Transverse colon (tissue), 4 donors: ENCODE measurements around the gene EML3. TPM values are rescaled to one million over a fixed set of nuclear protein-coding genes. Genes with fewer than 3 reads are reported as not detected.
A peak's percentile ranks its signal among the peaks of the same experiment; 100 is the strongest.

Experiments
- DNase-seq: peaks from one replicate; pipeline ENCODE4 v3.0.0-alpha.2; 2019
- H3K27ac ChIP-seq, 4 donors: fragments of 200-600 bp; sonication (generic); 2 replicates each; pipeline ENCODE4 v1.5.1; 2016 to 2018; ENCODE audit warnings: inconsistent platforms in 4 of 4
- H3K27me3 ChIP-seq: fragments of 200-600 bp; sonication (generic); 2 replicates; pipeline ENCODE4 v1.5.1; 2017; ENCODE audit warnings: inconsistent platforms
- H3K36me3 ChIP-seq, 4 donors: fragments of 200-600 bp; sonication (generic); 2 replicates each; pipeline ENCODE4 v1.5.1; 2017 to 2019; ENCODE audit warnings: inconsistent platforms in 4 of 4
- H3K4me1 ChIP-seq, 4 donors: fragments of 200-600 bp; sonication (generic); 2 replicates each; pipeline ENCODE4 v1.5.1; 2017 to 2020; ENCODE audit warnings: inconsistent platforms in 4 of 4
- H3K4me3 ChIP-seq, 4 donors: fragments of 200-600 bp; sonication (generic); 1 replicate in 1 of 4; 2 replicates in 3 of 4; pipeline versions ENCODE4 v1.5.1 to v1.6.1; 2017 to 2019; ENCODE audit warnings: inconsistent platforms in 4 of 4
- H3K9me3 ChIP-seq, 2 donors: fragments of 200-600 bp; sonication (generic); 2 replicates each; pipeline ENCODE4 v1.5.1; 2017 to 2019; ENCODE audit warnings: inconsistent platforms in 2 of 2
- CTCF ChIP-seq, 5 experiments: fragments of 200-600 bp in 3 of 5; fragments of 450-650 bp in 2 of 5; sonication (generic) in 3 of 5; IDR thresholded peaks; 1 replicate in 2 of 5; 2 replicates in 3 of 5; pipeline ENCODE4 v1.5.1; 2016 to 2017; ENCODE audit warnings: antibody characterized with exemption in 5 of 5, inconsistent platforms in 3 of 5, mild to moderate bottlenecking in 2 of 5, moderate library complexity in 1 of 5
- EP300 ChIP-seq: sonication (generic); formaldehyde crosslinking; IDR thresholded peaks from one replicate; pipeline ENCODE4 v1.6.1; 2017; ENCODE audit warnings: antibody characterized with exemption, low read depth
- POLR2A ChIP-seq: fragments of 450-650 bp; IDR thresholded peaks from one replicate; pipeline ENCODE4 v1.6.1; 2016; ENCODE audit warnings: antibody characterized with exemption, mild to moderate bottlenecking, moderate library complexity
- POLR2AphosphoS5 ChIP-seq, 3 donors: sonication (generic); formaldehyde crosslinking; IDR thresholded peaks; one replicate each; pipeline ENCODE4 v1.6.1; 2016; ENCODE audit warnings: antibody characterized with exemption in 3 of 3
- WGBS, 2 donors: methylation state at CpG; one replicate each; pipeline ENCODE4 v1.1.5; 2018; ENCODE audit warnings: low coverage in 1 of 2; 5-methylcytosine and 5-hydroxymethylcytosine counted together
- in situ Hi-C, 4 donors: fragments of 200-750 bp; cut with MboI; loops; one replicate each; pipeline versions ENCODE4 v1.15.0 to v1.15.1; 2017; ENCODE audit warnings: low sequenced_read_pairs in 3 of 4, low pct_ligation_motif_present in 1 of 4, low pct_unique_long_range_greater_than_20kb in 1 of 4
- intact Hi-C: fragments of 100-400 bp; cut with DNase I; formaldehyde crosslinking; loops from one replicate; pipeline ENCODE4 v1.15.1; 2023; ENCODE audit warnings: low total_unique reads
- total RNA-seq, 4 donors: library from RNA; depleted of rRNA; stranded (reverse); fragments of >200 nt; gene quantifications; one replicate each; pipeline ENCODE4 v1.1.0, GENCODE V29; 2016

The EML3 gene
- total RNA-seq, 4 donors from 2014 or later, result 35.0 to 61.1 (median 44.9) TPM

GRCh38 chr11:62580959-62581715 is 31.4 kb downstream of the EML3 start:
- no peak for DNase-seq
- no peak overlapping the region for H3K4me3 ChIP-seq
- no peak overlapping the region for H3K27ac ChIP-seq
- in situ Hi-C loops, result loop anchor here in 1 of 4 donors (25.0 kb wide), 1 partner anchor 281 kb away; no protein-coding TSS in a partner anchor
- no peak for TF ChIP-seq CTCF (IDR thresholded peaks at IDR 0.05)
- no peak for TF ChIP-seq POLR2AphosphoS5 (IDR thresholded peaks at IDR 0.05)
- TF ChIP-seq EP300, result no peak
- TF ChIP-seq POLR2A, result no peak
- no peaks in the 10 kb centered on the region for H3K27me3 ChIP-seq
- 94% methylated on average over 18 of the region's 18 CpGs; no CpG with 5 or more reads in 1 of the 2 donors for WGBS, 2 donors
- H3K9me3 ChIP-seq, result no peaks in the 10 kb centered on the region
- peaks cover 0 to 22% (median 2%) of the 10 kb centered on the region in 4 donors for H3K36me3 ChIP-seq
- H3K4me1 ChIP-seq, result peaks cover 0 to 11% (median 10%) of the 10 kb centered on the region in 4 donors
- intact Hi-C loops, result no loop called here

DNA sequence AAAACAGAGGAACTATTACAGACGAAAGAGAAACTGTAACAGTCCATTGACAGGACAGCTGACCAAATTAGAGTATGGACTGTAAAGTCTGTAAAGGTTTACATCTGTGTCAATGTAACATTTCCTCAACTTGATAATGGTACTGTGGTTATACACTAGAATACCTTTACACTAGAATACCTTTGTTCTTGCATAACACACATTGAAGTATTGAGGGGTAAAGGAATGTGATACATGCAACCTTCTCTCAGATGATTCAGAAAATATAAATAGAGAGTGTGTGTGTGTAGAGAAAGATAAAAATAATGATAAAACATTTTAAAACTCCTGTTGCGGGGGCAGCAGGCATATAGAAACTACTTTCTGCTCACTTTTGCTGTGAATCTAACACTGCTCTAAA is 33.3 kb downstream of the EML3 start:
- WGBS, 2 donors, result 67 to 94% methylated on average over 1 to 2 of the region's 2 CpGs
- peaks cover 0 to 17% (median 0%) of the 10 kb centered on the region in 4 donors for H3K36me3 ChIP-seq
- no peak overlapping the region for H3K4me3 ChIP-seq
- in situ Hi-C loops, result loop anchor here in 1 of 4 donors (25.0 kb wide), 1 partner anchor 283 kb away; no protein-coding TSS in a partner anchor
- no peaks in the 10 kb centered on the region for H3K27me3 ChIP-seq
- no peak for DNase-seq
- H3K27ac ChIP-seq, result no peak overlapping the region
- H3K9me3 ChIP-seq, result no peaks in the 10 kb centered on the region
- H3K4me1 ChIP-seq, result peaks cover 9 to 28% (median 26%) of the 10 kb centered on the region in 4 donors
- intact Hi-C loops, result no loop called here
- TF ChIP-seq POLR2AphosphoS5 (IDR thresholded peaks at IDR 0.05) (no peak), CTCF (IDR thresholded peaks at IDR 0.05) (no peak), EP300 (no peak), POLR2A (no peak)

DNA sequence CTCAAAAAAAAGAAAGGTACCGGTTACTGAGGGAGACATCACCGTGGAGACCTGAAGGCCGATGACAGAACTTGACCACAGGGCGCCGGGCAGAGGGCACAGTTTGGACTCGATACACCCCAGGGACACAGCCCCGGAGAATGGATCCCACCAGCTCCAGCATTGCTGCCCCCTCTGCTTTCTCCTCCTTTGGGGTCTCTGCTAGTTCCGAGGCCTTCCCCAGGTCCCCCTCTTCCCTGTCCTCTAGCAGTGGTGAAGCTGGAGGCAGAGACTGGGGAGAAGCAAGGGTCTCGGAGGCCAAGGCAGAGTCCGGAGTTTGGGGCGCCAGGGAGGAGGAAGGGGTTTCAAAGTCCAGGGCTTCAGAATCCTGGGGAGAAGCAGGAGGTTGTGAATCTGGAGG is 34.0 kb downstream of the EML3 start:
- Histone ChIP-seq H3K27me3 (no peaks in the 10 kb centered on the region), H3K4me1 (peaks cover 9 to 28% (median 26%) of the 10 kb centered on the region in 4 donors), H3K4me3 (no peak overlapping the region), H3K36me3 (peaks cover 0 to 17% (median 0%) of the 10 kb centered on the region in 4 donors), H3K9me3 (no peaks in the 10 kb centered on the region), H3K27ac (no peak overlapping the region)
- TF ChIP-seq POLR2AphosphoS5 (IDR thresholded peaks at IDR 0.05) (no peak), CTCF (IDR thresholded peaks at IDR 0.05) (no peak), EP300 (no peak), POLR2A (no peak)
- intact Hi-C loops, result no loop called here
- DNase-seq, result no peak
- 90 to 100% methylated on average over 1 to 11 of the region's 11 CpGs for WGBS, 2 donors
- in situ Hi-C loops, result loop anchor here in 1 of 4 donors (25.0 kb wide), 1 partner anchor 284 kb away; no protein-coding TSS in a partner anchor

- in situ Hi-C loops, result loop anchor here in 1 of 4 donors (25.0 kb wide), 1 partner anchor 285 kb away; no protein-coding TSS in a partner anchor
- H3K36me3 ChIP-seq, result peaks cover 0 to 17% (median 0%) of the 10 kb centered on the region in 4 donors
Observed at GRCh38 chr11:62577046-62577714, 35.4 kb downstream of the EML3 start.

More at GRCh38 chr11:62577046-62577714, 35.4 kb downstream of the EML3 start:
- Histone ChIP-seq H3K9me3 (no peaks in the 10 kb centered on the region), H3K4me3 (no peak overlapping the region), H3K4me1 (peaks cover 13 to 36% (median 33%) of the 10 kb centered on the region in 4 donors), H3K27me3 (no peaks in the 10 kb centered on the region), H3K27ac (peak overlapping the region; percentile 64 to 96 (median 94))
- DNase-seq, result no peak
- intact Hi-C loops, result no loop called here
- TF ChIP-seq EP300 (no peak), POLR2A (no peak), CTCF (IDR thresholded peaks at IDR 0.05) (no peak), POLR2AphosphoS5 (IDR thresholded peaks at IDR 0.05) (no peak)
- 67 to 86% methylated on average over 2 to 12 of the region's 12 CpGs for WGBS, 2 donors
